Measurements from ENCODE around the gene DCN. TPM values are rescaled to one million over a fixed set of nuclear protein-coding genes. Genes with fewer than 3 reads are reported as not detected.

Gene DCN
- total and polyA plus RNA-seq, 2 donors (not counting 3 experiments of a cell fraction or from before 2014, with no cell fraction given) = 0.42 to 0.43 TPM

DNA sequence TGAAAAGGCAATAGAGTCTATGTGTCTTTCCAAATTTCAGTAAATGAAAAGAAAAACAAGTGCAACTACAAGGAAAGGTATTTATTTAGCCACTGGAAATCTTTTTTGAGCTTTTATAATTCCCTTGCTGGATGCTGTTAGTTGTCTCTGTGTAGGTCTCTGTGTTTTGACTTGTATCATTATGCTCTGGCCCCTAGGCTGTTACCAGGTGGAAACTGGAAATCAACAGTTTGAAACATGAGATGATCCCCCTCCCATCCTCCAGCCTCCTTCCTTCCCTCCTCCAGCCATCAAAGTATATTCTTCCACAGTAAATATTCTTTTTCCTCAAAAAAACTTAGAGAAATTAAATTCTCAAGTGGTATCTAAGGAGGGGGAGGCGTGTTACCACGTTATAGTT lies 934 bp upstream of the DCN start:
- no peaks in the 10 kb centered on the region for H3K9me1 ChIP-seq (replicated peaks; ENCODE audit: control insufficient read depth, extremely low read depth, insufficient read depth, low read length)
- BruUV-seq (replicated peaks) = no TSS peak
- H3K27me3 ChIP-seq (ENCODE audit: control insufficient read depth in 2 of 2, insufficient read depth in 2 of 2, low read length in 2 of 2) = no peaks in the 10 kb centered on the region
- no peaks in the 10 kb centered on the region for H3K79me2 ChIP-seq (ENCODE audit: control insufficient read depth, insufficient read depth, low read length)
- H3K9me3 ChIP-seq (replicated peaks; ENCODE audit: control insufficient read depth, insufficient read depth, low read length) = no peaks in the 10 kb centered on the region
- ChIA-PET POLR2A (no interaction called here), CTCF (no interaction called here)
- no peak for TF ChIP-seq GATA2 (IDR thresholded peaks at IDR 0.05; ENCODE audit: insufficient read depth, insufficient read length, low read depth, low read length)
- no peak for TF ChIP-seq MYC (IDR thresholded peaks at IDR 0.05; ENCODE audit: low read depth, low read length)
- no peak for TF ChIP-seq EZH2 (IDR thresholded peaks at IDR 0.05; ENCODE audit: borderline replicate concordance, low read depth, low read length, severe bottlenecking)
- no peak overlapping the region for H3K4me2 ChIP-seq (ENCODE audit: insufficient read depth, low read length)
- no peaks in the 10 kb centered on the region for H4K20me1 ChIP-seq (replicated peaks; ENCODE audit: control insufficient read depth, extremely low read depth, insufficient read depth, low read length)
- no peak for FAIRE-seq
- intact Hi-C loops (cut with micrococcal nuclease) (no loop called here), dilution Hi-C loops (cut with MboI; ENCODE audit: extremely low pct_ligation_motif_present, low sequenced_read_pairs) (no loop called here)
- no peak for DNase-seq (ENCODE audit: low read depth, low spot score)
- no peak overlapping the region for H3K27ac ChIP-seq (ENCODE audit: insufficient read depth, low read depth, low read length)
- no peaks in the 10 kb centered on the region for H3K36me3 ChIP-seq (ENCODE audit: control insufficient read depth in 2 of 2, extremely low read depth in 1 of 2, insufficient read depth in 2 of 2, low read length in 2 of 2)
- peaks cover 10% of the 10 kb centered on the region for H3K4me1 ChIP-seq (ENCODE audit: control insufficient read depth, extremely low read depth, insufficient read depth, low read length)
- H3K9ac ChIP-seq (replicated peaks; ENCODE audit: extremely low read depth, insufficient read depth, low read length) = no peak overlapping the region
- no peak overlapping the region for H2AFZ ChIP-seq (ENCODE audit: low read depth, low read length)
- H3K4me3 ChIP-seq (replicated peaks in 1 of 3; ENCODE audit: insufficient read depth in 1 of 3, low read depth in 1 of 3, low read length in 3 of 3) = no peak overlapping the region

DNA sequence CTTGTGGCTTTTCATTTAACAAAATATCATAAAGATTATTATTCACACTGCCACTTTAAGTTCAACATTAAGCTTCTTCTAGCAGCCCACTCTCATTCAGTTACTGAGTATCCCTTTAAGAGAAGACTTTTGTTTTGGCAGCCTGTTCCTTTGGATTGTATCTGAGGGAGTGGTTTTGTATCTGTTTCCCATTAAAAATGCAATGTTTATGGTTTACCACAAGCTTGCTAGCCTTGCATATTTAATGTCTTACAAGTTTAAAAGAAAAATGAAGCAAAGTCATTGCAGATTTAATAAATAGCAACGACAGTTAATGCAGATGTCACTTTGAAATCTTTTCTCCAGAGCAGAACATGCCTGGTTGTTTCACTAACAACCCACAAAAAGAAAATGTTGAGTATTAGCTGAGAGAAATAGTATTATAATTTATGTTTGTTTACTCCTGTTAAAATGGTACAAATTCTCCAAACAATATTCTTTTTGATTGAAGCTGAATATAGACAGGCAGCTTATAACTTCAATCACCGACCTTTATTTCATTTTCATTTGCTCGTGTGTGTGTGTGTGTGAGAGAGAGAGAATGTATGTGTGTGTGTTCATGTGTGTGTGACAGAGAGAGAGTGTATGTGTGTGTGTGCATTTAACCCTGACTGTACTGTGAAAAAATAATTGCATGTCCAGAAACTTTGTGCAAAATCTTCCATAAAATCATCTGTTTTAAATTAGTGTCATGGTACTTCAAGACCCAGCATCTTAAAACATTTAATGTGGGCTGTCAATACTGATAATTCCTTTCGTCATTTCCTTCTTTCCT lies 1.8 kb downstream of the DCN start:
- no peaks in the 10 kb centered on the region for H3K27me3 ChIP-seq (ENCODE audit: control insufficient read depth in 2 of 2, insufficient read depth in 2 of 2, low read length in 2 of 2)
- DNase-seq (ENCODE audit: low read depth, low spot score) = peak; percentile 41
- intact Hi-C loops (cut with micrococcal nuclease) (no loop called here), dilution Hi-C loops (cut with MboI; ENCODE audit: extremely low pct_ligation_motif_present, low sequenced_read_pairs) (no loop called here)
- POLR2A ChIA-PET = interaction anchor here (0.6 kb wide), 1 partner anchor 16 kb away, joined by 3 read pairs; no protein-coding TSS in a partner anchor
- H3K79me2 ChIP-seq (ENCODE audit: control insufficient read depth, insufficient read depth, low read length) = no peaks in the 10 kb centered on the region
- peaks cover 10% of the 10 kb centered on the region for H3K4me1 ChIP-seq (ENCODE audit: control insufficient read depth, extremely low read depth, insufficient read depth, low read length)
- H3K9me3 ChIP-seq (replicated peaks; ENCODE audit: control insufficient read depth, insufficient read depth, low read length) = no peaks in the 10 kb centered on the region
- peak; percentile 28 for FAIRE-seq
- H3K9ac ChIP-seq (replicated peaks; ENCODE audit: extremely low read depth, insufficient read depth, low read length) = peak overlapping the region; percentile 27
- CTCF ChIA-PET = interaction anchor here (0.7 to 8.9 kb wide), 9 partner anchors 9 to 174 kb away, joined by 3 to 107 read pairs (median 6); no protein-coding TSS in a partner anchor
- no peaks in the 10 kb centered on the region for H3K36me3 ChIP-seq (ENCODE audit: control insufficient read depth in 2 of 2, extremely low read depth in 1 of 2, insufficient read depth in 2 of 2, low read length in 2 of 2)
- H4K20me1 ChIP-seq (replicated peaks; ENCODE audit: control insufficient read depth, extremely low read depth, insufficient read depth, low read length) = no peaks in the 10 kb centered on the region
- BruUV-seq (replicated peaks) = no TSS peak
- peak overlapping the region in 2 of 3 experiments; percentile 27 to 61 for H3K4me3 ChIP-seq (replicated peaks in 1 of 3; ENCODE audit: insufficient read depth in 1 of 3, low read depth in 1 of 3, low read length in 3 of 3)
- H3K27ac ChIP-seq (ENCODE audit: insufficient read depth, low read depth, low read length) = no peak overlapping the region
- peak overlapping the region; percentile 92 for H2AFZ ChIP-seq (ENCODE audit: low read depth, low read length)
- no peaks in the 10 kb centered on the region for H3K9me1 ChIP-seq (replicated peaks; ENCODE audit: control insufficient read depth, extremely low read depth, insufficient read depth, low read length)
- H3K4me2 ChIP-seq (ENCODE audit: insufficient read depth, low read length) = peak overlapping the region; percentile 63
- TF ChIP-seq FOS (IDR thresholded peaks at IDR 0.05; ENCODE audit: borderline replicate concordance, insufficient read depth, low read length) (no peak), MYC (IDR thresholded peaks at IDR 0.05; ENCODE audit: low read depth, low read length) (no peak), JUN (IDR thresholded peaks at IDR 0.05; ENCODE audit: borderline replicate concordance, insufficient read depth, insufficient read length, low read depth) (no peak), POLR2A (IDR thresholded peaks at IDR 0.05; ENCODE audit: low read depth, low read length) (no peak), EZH2 (IDR thresholded peaks at IDR 0.05; ENCODE audit: borderline replicate concordance, low read depth, low read length, severe bottlenecking) (no peak)
- TF ChIP-seq, protein P1, sequence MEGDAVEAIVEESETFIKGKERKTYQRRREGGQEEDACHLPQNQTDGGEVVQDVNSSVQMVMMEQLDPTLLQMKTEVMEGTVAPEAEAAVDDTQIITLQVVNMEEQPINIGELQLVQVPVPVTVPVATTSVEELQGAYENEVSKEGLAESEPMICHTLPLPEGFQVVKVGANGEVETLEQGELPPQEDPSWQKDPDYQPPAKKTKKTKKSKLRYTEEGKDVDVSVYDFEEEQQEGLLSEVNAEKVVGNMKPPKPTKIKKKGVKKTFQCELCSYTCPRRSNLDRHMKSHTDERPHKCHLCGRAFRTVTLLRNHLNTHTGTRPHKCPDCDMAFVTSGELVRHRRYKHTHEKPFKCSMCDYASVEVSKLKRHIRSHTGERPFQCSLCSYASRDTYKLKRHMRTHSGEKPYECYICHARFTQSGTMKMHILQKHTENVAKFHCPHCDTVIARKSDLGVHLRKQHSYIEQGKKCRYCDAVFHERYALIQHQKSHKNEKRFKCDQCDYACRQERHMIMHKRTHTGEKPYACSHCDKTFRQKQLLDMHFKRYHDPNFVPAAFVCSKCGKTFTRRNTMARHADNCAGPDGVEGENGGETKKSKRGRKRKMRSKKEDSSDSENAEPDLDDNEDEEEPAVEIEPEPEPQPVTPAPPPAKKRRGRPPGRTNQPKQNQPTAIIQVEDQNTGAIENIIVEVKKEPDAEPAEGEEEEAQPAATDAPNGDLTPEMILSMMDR (IDR thresholded peaks at IDR 0.05; ENCODE audit: extremely low read depth in 1 of 2, insufficient read depth in 1 of 2, low read depth in 1 of 2, low read length in 2 of 2) = no peak
- TF ChIP-seq, protein P2, sequence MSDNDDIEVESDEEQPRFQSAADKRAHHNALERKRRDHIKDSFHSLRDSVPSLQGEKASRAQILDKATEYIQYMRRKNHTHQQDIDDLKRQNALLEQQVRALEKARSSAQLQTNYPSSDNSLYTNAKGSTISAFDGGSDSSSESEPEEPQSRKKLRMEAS (IDR thresholded peaks at IDR 0.05; ENCODE audit: insufficient read depth, insufficient read length) = no peak
